ENCODE data around the gene EPHB1. TPM values are rescaled to one million over a fixed set of nuclear protein-coding genes. Genes with fewer than 3 reads are reported as not detected.

EPHB1 gene
- total and polyA plus RNA-seq, 2 donors (not counting 3 experiments of a cell fraction or from before 2014, with no cell fraction given) = 1.3 to 5.2 TPM

GRCh38 chr3:135071483-135071882 lies 276.4 kb downstream of the EPHB1 start:
- FAIRE-seq (no peak), DNase-seq (ENCODE audit: low read depth, low spot score) (no peak)
- Histone ChIP-seq H3K9me3 (replicated peaks; ENCODE audit: control insufficient read depth, insufficient read depth, low read length) (no peaks in the 10 kb centered on the region), H3K4me2 (ENCODE audit: insufficient read depth, low read length) (no peak overlapping the region), H3K9ac (replicated peaks; ENCODE audit: extremely low read depth, insufficient read depth, low read length) (no peak overlapping the region), H3K36me3 (ENCODE audit: control insufficient read depth in 2 of 2, extremely low read depth in 1 of 2, insufficient read depth in 2 of 2, low read length in 2 of 2) (no peaks in the 10 kb centered on the region), H3K9me1 (replicated peaks; ENCODE audit: control insufficient read depth, extremely low read depth, insufficient read depth, low read length) (no peaks in the 10 kb centered on the region), H3K27ac (ENCODE audit: insufficient read depth, low read depth, low read length) (no peak overlapping the region), H2AFZ (ENCODE audit: low read depth, low read length) (no peak overlapping the region), H3K4me3 (replicated peaks in 1 of 3; ENCODE audit: insufficient read depth in 1 of 3, low read depth in 1 of 3, low read length in 3 of 3) (no peak overlapping the region), H4K20me1 (replicated peaks; ENCODE audit: control insufficient read depth, extremely low read depth, insufficient read depth, low read length) (no peaks in the 10 kb centered on the region), H3K27me3 (ENCODE audit: control insufficient read depth in 2 of 2, insufficient read depth in 2 of 2, low read length in 2 of 2) (no peaks in the 10 kb centered on the region), H3K79me2 (ENCODE audit: control insufficient read depth, insufficient read depth, low read length) (no peaks in the 10 kb centered on the region), H3K4me1 (ENCODE audit: control insufficient read depth, extremely low read depth, insufficient read depth, low read length) (no peaks in the 10 kb centered on the region)
- POLR2A ChIA-PET = no interaction called here
- TF ChIP-seq POLR2AphosphoS5 (IDR thresholded peaks at IDR 0.05; ENCODE audit: insufficient read depth, low read depth, low read length) = no peak
- TF ChIP-seq JUN (IDR thresholded peaks at IDR 0.05; ENCODE audit: borderline replicate concordance, insufficient read depth, insufficient read length, low read depth) = no peak
- no peak for TF ChIP-seq MAX (IDR thresholded peaks at IDR 0.05; ENCODE audit: insufficient read depth, insufficient read length)
- no peak for TF ChIP-seq EZH2 (IDR thresholded peaks at IDR 0.05; ENCODE audit: borderline replicate concordance, low read depth, low read length, severe bottlenecking)
- no peak for TF ChIP-seq POLR2A (IDR thresholded peaks at IDR 0.05; ENCODE audit: low read depth, low read length)
- no peak for TF ChIP-seq MYC (IDR thresholded peaks at IDR 0.05; ENCODE audit: low read depth, low read length)
- no TSS peak for BruUV-seq (replicated peaks)
- dilution Hi-C loops (cut with MboI; ENCODE audit: extremely low pct_ligation_motif_present, low sequenced_read_pairs) (no loop called here), intact Hi-C loops (cut with micrococcal nuclease) (no loop called here)
- CTCF ChIA-PET = no interaction called here

GRCh38 chr3:135072431-135072830 lies 277.4 kb downstream of the EPHB1 start:
- Histone ChIP-seq H3K4me2 (ENCODE audit: insufficient read depth, low read length) (no peak overlapping the region), H3K27ac (ENCODE audit: insufficient read depth, low read depth, low read length) (no peak overlapping the region), H3K9ac (replicated peaks; ENCODE audit: extremely low read depth, insufficient read depth, low read length) (no peak overlapping the region), H3K27me3 (ENCODE audit: control insufficient read depth in 2 of 2, insufficient read depth in 2 of 2, low read length in 2 of 2) (no peaks in the 10 kb centered on the region), H2AFZ (ENCODE audit: low read depth, low read length) (no peak overlapping the region), H3K4me3 (replicated peaks in 1 of 3; ENCODE audit: insufficient read depth in 1 of 3, low read depth in 1 of 3, low read length in 3 of 3) (no peak overlapping the region), H3K36me3 (ENCODE audit: control insufficient read depth in 2 of 2, extremely low read depth in 1 of 2, insufficient read depth in 2 of 2, low read length in 2 of 2) (no peaks in the 10 kb centered on the region), H3K79me2 (ENCODE audit: control insufficient read depth, insufficient read depth, low read length) (no peaks in the 10 kb centered on the region), H3K9me1 (replicated peaks; ENCODE audit: control insufficient read depth, extremely low read depth, insufficient read depth, low read length) (no peaks in the 10 kb centered on the region), H4K20me1 (replicated peaks; ENCODE audit: control insufficient read depth, extremely low read depth, insufficient read depth, low read length) (no peaks in the 10 kb centered on the region), H3K9me3 (replicated peaks; ENCODE audit: control insufficient read depth, insufficient read depth, low read length) (no peaks in the 10 kb centered on the region), H3K4me1 (ENCODE audit: control insufficient read depth, extremely low read depth, insufficient read depth, low read length) (no peaks in the 10 kb centered on the region)
- dilution Hi-C loops (cut with MboI; ENCODE audit: extremely low pct_ligation_motif_present, low sequenced_read_pairs) (no loop called here), intact Hi-C loops (cut with micrococcal nuclease) (no loop called here)
- POLR2A ChIA-PET = no interaction called here
- no TSS peak for BruUV-seq (replicated peaks)
- DNase-seq (ENCODE audit: low read depth, low spot score) (no peak), FAIRE-seq (no peak)
- CTCF ChIA-PET = no interaction called here
- no peak for TF ChIP-seq CTCF (IDR thresholded peaks at IDR 0.05; ENCODE audit: extremely low read depth in 1 of 2, insufficient read depth in 1 of 2, low read depth in 1 of 2, low read length in 2 of 2)
